Motor neuron (in vitro differentiated cells): ENCODE measurements around the gene CD55. TPM values are rescaled to one million over a fixed set of nuclear protein-coding genes. Genes with fewer than 3 reads are reported as not detected.

Source experiments
- ATAC-seq, 8 experiments: fragments of 200-7000 bp; cut with Tn5 transposase; replicated peaks in 6 of 8; 2 replicates each; pipeline ENCODE4 v1.8.0; 2021; ENCODE audit warnings: mild to moderate bottlenecking in 8 of 8, moderate library complexity in 8 of 8
- H3K27ac ChIP-seq, 2 donors: fragments of 250-450 bp; sonication (Bioruptor Pico); 2 replicates each; pipeline ENCODE4 v1.9.0; 2021; ENCODE audit warnings: antibody characterized with exemption in 2 of 2, mild to moderate bottlenecking in 2 of 2, moderate library complexity in 1 of 2
- H3K4me1 ChIP-seq, 2 donors: fragments of 250-450 bp; sonication (Bioruptor Pico); replicated peaks in 1 of 2; 2 replicates each; pipeline ENCODE4 v1.6.1; 2021; ENCODE audit warnings: antibody characterized with exemption in 2 of 2, mild to moderate bottlenecking in 2 of 2, moderate library complexity in 1 of 2
- H3K4me3 ChIP-seq, 5 donors: fragments of 250-450 bp; sonication (Bioruptor Pico); 2 replicates each; pipeline ENCODE4 v1.9.0; 2021; ENCODE audit warnings: antibody characterized with exemption in 5 of 5, mild to moderate bottlenecking in 5 of 5, moderate library complexity in 4 of 5
- WGBS, 10 experiments: fragments of 450-650 bp; shearing (Covaris generic); methylation state at CpG; one replicate each; pipeline ENCODE4 v1.0.0; 2022; 5-methylcytosine and 5-hydroxymethylcytosine counted together
- in situ Hi-C, 9 experiments: fragments of 400-800 bp; cut with MboI; loops; one replicate each; pipeline ENCODE4 v1.15.0; 2021; ENCODE audit warnings: low sequenced_read_pairs in 9 of 9, low pct_unique_long_range_greater_than_20kb in 2 of 9; ENCODE audit not compliant: unreplicated experiment in 9 of 9
- total RNA-seq, 8 experiments: library from RNA; unstranded; fragments of 300-600 nt; gene quantifications; 2 replicates each; pipeline versions ENCODE4 v1.2.3 to v1.2.4, GENCODE V29; 2022

Gene CD55
- total RNA-seq, 8 experiments from 2014 or later = 4.6 to 949 (median 9.0) TPM

DNA sequence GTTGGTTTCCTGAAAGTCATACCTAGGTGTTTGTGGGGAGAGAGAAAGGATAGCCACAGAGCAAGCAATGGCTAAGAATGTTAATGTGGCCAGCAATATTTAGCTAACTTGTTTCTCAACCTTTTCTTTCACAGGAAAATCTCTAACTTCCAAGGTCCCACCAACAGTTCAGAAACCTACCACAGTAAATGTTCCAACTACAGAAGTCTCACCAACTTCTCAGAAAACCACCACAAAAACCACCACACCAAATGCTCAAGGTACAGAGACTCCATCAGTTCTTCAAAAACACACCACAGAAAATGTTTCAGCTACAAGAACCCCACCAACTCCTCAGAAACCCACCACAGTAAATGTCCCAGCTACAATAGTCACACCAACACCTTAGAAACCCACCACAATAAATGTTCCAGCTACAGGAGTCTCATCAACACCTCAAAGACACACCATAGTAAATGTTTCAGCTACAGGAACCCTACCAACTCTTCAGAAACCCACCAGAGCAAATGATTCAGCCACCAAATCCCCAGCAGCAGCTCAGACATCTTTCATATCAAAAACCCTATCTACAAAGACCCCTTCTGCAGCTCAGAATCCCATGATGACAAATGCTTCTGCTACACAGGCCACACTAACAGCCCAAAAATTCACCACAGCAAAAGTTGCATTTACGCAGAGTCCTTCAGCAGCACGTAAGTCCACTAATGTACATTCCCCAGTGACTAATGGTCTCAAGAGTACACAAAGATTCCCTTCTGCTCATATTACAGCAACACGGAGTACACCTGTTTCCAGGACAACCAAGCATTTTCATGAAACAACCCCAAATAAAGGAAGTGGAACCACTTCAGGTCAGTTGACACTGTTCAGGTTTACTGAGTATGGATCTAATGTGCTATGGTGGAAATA lies 15.3 kb downstream of the CD55 start:
- no peaks in the 10 kb centered on the region for H3K4me1 ChIP-seq
- no peak overlapping the region for H3K27ac ChIP-seq
- WGBS, 10 experiments = 0 to 89% (median 61%) methylated on average over 1 to 3 of the region's 3 CpGs; no CpG with 5 or more reads in 2 of the 10 experiments
- no peak overlapping the region for H3K4me3 ChIP-seq
- peak in 4 of 8 experiments; percentile 2 to 72 (median 15) for ATAC-seq
- in situ Hi-C loops = no loop called here

DNA sequence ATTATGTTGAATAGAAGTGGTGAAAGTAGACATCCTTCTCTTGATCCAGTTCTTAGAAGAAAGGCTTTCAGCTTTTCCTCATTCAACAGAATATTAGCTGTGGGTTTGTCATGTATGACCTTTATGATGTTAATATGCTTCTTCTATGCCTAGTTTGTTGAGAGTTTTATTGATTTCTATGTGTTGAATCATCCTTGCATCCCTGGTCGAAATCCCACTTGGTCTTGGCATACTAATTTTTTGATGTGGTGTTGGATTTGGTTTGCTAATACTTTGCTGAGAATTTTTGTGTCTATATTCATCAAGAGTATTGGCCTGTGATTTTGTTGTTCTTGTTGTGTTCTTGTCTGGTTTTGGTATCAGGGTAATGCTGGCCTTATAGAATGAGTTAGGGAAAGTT lies 20.9 kb downstream of the CD55 start:
- no peaks in the 10 kb centered on the region for H3K4me1 ChIP-seq
- H3K27ac ChIP-seq = no peak overlapping the region
- WGBS, 10 experiments = 0 to 100% (median 57%) methylated on average over 1 of the region's 1 CpG; no CpG with 5 or more reads in 1 of the 10 experiments
- peak in 2 of 8 experiments; percentile 3 to 7 for ATAC-seq
- in situ Hi-C loops = no loop called here
- H3K4me3 ChIP-seq = no peak overlapping the region

DNA sequence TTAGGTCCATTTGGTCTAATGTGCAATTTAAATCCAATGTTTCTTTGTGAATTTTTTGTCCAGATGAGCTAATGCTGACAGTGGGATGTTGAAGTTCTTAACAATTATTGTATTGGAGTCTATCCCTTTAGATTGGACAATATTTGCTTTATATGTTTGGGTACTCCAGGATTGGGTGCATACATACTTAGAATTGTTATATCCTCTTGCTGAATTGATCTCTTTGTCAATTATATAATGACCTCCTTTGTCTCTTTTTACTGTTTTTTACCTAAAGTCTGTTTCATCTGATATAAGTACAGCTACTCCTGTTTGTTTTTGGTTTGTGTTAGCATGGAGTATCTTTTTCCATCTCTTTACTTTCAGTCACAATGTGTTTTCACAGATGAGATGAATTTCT lies 22.2 kb downstream of the CD55 start:
- Histone ChIP-seq H3K4me1 (no peaks in the 10 kb centered on the region), H3K4me3 (no peak overlapping the region), H3K27ac (no peak overlapping the region)
- in situ Hi-C loops = no loop called here
- no peak for ATAC-seq

DNA sequence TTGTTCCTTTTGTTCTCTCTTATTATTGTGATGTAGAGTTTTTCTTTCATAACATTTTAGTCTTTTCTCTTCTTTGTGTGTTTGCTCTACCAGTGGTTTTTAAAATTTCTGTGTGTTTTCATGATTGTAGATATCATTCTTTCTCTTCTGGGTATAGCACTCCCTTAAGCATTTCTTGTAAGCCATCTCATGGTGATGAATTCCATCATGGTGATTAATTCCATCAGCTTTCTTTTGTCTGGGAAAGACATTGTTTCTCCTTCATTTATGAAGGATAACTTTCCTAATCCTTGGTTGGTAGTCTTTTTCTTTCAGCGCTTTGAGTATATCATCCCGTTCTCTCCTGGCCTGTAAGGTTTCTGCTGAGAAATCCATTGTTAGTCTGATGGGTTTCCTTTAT lies 22.7 kb downstream of the CD55 start:
- in situ Hi-C loops = no loop called here
- no peak overlapping the region for H3K27ac ChIP-seq
- 20 to 100% (median 87%) methylated on average over 1 to 2 of the region's 2 CpGs; no CpG with 5 or more reads in 1 of the 10 experiments for WGBS, 10 experiments
- ATAC-seq = no peak
- no peak overlapping the region for H3K4me3 ChIP-seq
- H3K4me1 ChIP-seq = no peaks in the 10 kb centered on the region

DNA sequence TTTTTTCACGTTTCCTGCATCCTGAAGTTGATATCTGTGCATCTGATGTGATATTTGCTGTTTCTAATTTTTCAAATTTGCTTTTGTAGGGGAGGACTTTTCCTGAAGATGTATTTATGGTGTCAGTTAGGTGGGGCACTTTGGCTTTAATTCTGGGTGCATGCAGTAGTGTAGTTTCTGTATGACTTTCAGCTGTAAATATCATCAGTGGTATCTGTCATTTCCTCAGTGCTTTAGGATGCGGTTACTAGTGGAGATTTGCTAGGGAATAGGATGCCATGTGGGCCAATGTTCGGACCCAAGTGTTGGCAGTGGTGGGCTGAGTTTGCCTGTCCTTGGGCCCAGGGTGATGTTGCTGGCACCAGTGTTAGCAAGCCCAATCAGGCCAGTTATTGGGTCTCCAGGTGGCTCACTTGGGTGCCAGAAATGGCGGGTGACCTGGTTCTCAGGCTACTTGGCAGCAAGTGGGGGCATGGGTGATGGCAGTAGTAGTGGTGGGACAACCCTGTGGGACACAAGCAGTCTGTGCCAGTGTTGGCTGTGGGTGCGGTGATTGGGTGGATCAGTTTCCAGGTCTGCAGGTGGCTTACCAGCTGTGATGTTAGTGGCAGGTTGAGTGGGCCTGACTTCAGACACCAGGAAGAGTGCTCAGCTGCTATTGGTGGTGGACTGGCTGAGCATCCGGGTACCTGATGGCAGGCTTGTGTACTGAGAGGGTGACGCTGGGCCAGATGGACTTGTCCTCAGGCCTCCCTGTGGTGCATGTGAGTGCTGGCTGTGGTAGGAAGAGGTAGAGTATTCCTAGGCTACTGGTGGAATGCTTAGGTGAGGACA lies 24.4 kb downstream of the CD55 start:
- H3K4me3 ChIP-seq = no peak overlapping the region
- H3K27ac ChIP-seq = no peak overlapping the region
- H3K4me1 ChIP-seq = no peaks in the 10 kb centered on the region
- no peak for ATAC-seq
- WGBS, 10 experiments = 40 to 81% (median 63%) methylated on average over 1 to 6 of the region's 7 CpGs
- in situ Hi-C loops = no loop called here

DNA sequence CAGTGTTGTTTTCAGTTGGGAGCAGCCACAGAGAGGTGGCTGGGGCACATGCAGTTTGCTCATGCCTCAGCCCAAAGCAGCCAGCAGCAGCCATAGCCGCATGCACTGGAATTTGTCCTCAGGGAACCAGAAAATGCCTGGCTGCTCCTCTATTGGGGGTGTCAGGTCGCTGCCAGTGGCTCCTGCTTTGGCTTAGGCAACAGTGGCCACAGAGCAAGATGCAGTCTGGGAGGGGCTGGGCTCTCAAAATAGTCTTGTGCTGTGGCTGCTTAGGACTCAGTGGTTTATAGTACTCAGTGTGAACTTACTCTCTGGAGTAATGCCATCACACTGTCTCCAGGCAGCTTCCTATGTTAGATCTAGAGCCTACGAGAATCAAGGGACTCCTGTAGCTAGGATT lies 25.0 kb downstream of the CD55 start:
- 83 to 100% (median 93%) methylated on average over 1 to 3 of the region's 3 CpGs; no CpG with 5 or more reads in 4 of the 10 experiments for WGBS, 10 experiments
- peak in 3 of 8 experiments; percentile 31 to 36 (median 35) for ATAC-seq
- Histone ChIP-seq H3K4me1 (no peaks in the 10 kb centered on the region), H3K4me3 (no peak overlapping the region), H3K27ac (no peak overlapping the region)
- in situ Hi-C loops = no loop called here

DNA sequence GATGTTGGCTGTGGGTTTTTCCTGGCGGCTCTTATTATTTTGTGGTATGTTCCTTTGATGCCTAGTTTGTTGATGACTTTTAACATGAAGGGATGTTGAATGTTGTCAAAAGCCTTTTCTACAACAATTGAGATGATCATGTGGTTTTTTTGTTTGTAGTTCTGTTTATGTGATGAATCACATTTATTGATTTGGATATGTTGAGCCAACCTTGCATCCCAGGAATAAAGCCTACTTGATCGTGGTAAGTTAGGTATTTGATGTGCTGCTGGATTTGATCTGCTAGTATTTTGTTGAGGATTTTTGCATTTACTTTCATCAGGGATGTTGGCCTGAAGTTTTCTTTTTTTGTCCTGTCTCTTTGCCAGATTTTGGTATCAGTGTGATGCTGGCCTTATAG lies 28.5 kb downstream of the CD55 start:
- no peak overlapping the region for H3K27ac ChIP-seq
- 83 to 100% (median 100%) methylated on average over 1 to 2 of the region's 2 CpGs; no CpG with 5 or more reads in 2 of the 10 experiments for WGBS, 10 experiments
- no peak overlapping the region for H3K4me3 ChIP-seq
- no peaks in the 10 kb centered on the region for H3K4me1 ChIP-seq
- in situ Hi-C loops = no loop called here
- no peak for ATAC-seq

DNA sequence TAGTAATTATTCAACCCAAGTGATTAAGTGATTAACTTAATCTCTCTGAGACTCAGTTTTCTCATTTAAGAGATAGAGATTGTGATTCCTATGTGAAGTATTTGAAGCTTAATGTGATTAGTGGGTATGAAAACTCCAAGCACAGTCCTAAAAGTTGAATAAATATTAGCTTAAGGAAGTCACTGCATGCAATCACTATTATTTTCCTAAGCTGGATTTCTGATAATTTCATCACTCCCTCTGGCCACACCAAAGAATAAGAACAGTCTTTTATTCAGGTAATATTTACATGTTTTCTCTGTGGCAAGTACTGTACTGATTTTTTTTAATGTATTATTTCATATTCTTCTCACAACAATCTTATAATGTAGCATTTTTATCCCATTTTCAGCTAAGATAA lies 31.1 kb downstream of the CD55 start:
- Histone ChIP-seq H3K4me1 (no peaks in the 10 kb centered on the region), H3K27ac (no peak overlapping the region), H3K4me3 (no peak overlapping the region)
- in situ Hi-C loops = no loop called here
- ATAC-seq = no peak

DNA sequence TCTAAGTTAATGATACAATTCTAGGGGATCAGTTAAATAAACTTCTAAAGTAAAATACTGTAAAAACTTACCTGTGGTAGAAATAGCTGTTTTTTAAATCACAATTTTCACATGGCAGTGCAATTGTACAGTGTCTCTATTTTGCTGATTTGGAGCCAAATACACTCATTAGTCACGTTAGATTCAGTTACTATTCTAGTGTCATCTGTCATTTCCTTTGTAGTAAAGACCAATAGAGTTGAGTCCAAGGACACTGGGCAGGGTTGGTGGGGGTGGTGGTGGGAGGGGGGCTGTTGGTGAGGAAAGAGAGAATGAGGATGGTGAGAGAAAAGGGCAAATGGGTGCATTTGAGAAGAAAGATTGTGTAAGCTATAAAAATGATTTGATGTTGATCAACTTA lies 33.6 kb downstream of the CD55 start:
- H3K27ac ChIP-seq = no peak overlapping the region
- ATAC-seq = no peak
- H3K4me1 ChIP-seq = no peaks in the 10 kb centered on the region
- WGBS, 10 experiments = 0 to 50% (median 45%) methylated on average over 1 of the region's 1 CpG; no CpG with 5 or more reads in 6 of the 10 experiments
- no peak overlapping the region for H3K4me3 ChIP-seq
- in situ Hi-C loops = no loop called here

DNA sequence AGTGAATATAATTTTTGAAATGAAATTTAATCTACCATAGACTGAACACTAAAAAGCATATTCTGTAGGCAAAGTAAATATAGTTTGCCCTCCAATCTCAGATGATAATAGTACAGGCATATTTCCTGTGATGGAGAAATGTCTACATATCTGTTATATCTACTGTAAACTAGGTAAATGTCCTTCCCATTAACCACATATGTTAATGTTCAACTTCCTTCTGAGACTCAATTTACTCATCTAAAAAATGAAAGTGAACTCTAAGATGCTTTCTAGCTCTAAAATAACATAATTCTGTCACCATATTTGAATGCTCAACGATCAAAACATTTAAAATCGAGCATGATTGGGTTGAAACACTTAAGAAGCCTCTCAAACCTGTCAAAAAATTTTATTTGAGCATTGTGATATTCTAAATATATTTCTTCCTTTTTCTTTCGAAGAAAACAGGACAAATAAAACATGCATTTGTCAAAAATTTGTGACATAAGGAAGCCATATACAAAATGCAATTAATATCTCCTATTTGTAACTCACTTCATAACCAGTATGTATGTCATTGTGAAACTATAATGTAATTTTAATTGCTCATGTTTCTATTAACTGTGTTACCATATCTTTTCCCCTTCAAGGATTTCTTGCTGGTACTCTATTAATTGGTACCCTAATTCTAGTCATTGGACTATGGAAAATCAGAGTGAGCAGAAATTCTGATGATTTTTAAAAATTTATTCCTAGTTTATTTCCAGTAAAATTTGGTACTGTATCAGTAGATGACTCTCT lies 34.2 kb downstream of the CD55 start:
- ATAC-seq = no peak
- no peaks in the 10 kb centered on the region for H3K4me1 ChIP-seq
- H3K4me3 ChIP-seq = no peak overlapping the region
- in situ Hi-C loops = no loop called here
- WGBS, 10 experiments = 50 to 100% (median 85%) methylated on average over 1 to 3 of the region's 3 CpGs
- H3K27ac ChIP-seq = no peak overlapping the region

DNA sequence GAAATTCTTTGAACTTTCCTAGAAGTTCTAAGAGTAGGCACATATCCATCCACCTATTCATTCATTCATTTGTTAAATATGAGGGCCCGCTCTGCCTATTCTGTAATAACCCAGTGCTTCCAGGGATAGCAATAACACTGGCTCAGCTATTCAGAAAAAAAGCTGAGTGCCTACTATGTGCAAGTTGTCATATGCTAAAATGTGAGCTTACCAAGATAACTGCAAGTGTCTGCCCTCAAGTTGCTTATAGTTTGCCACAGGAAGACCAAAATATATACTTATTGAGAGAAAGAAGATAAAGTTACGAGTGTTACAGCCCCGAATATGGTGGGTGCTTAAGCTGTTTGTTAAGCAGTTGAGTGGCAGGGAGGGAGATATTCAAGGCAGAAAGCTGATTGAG lies 39.6 kb downstream of the CD55 start:
- no peak for ATAC-seq
- Histone ChIP-seq H3K4me1 (no peaks in the 10 kb centered on the region), H3K4me3 (no peak overlapping the region), H3K27ac (no peak overlapping the region)
- in situ Hi-C loops = no loop called here
- 52 to 100% (median 80%) methylated on average over 1 to 3 of the region's 3 CpGs for WGBS, 10 experiments

DNA sequence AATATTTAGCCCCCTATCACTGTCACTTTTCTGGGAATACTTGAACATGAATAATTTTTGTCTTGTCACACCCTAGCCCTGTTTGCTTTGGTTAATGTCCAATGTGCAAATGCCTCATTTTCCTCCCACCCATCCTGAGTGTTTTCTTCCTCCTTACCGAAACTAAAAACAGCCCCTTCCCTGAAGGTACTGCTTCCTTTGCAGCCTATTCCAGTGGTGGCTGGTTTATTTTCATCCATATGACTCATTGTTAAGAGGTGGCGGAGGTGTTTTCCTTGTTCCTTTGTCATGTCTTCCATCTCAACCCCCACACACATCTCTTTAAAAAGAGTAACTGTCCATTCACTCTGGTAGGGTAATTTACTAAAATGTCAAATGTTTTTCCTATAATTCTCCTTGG lies 40.4 kb downstream of the CD55 start:
- Histone ChIP-seq H3K27ac (no peak overlapping the region), H3K4me1 (no peaks in the 10 kb centered on the region), H3K4me3 (no peak overlapping the region)
- 0 to 100% (median 85%) methylated on average over 1 to 2 of the region's 2 CpGs; no CpG with 5 or more reads in 1 of the 10 experiments for WGBS, 10 experiments
- ATAC-seq = peak in 3 of 8 experiments; percentile 30 to 70 (median 59)
- in situ Hi-C loops = no loop called here
